Measurements from ENCODE around the gene ERN1. TPM values are rescaled to one million over a fixed set of nuclear protein-coding genes. Genes with fewer than 3 reads are reported as not detected.

ERN1 gene
- total RNA-seq, 2 donors from 2014 or later, result 9.0 to 13.7 TPM

DNA sequence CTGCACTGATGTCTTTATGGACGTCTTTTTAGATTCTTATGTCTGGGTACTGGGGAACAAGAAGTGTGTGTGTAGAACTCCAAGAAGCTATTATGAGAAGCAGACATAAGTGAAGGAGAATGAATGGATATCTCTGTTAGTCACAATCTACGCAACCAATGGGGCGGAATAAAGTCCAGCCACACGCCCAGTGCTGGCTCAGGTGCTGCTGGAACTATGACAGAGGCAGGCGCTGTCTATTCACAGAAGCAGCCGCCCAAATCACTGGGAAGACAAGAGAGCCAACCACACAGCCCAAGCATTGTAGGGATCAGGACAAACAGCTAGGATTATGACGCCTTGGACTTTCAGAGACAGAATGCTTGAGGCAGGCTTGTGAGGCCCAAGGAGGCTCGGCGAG, 65.6 kb downstream of the ERN1 start:
- no peaks in the 10 kb centered on the region for H3K27me3 Mint-ChIP-seq (ENCODE audit: insufficient read depth)
- H3K36me3 ChIP-seq (ENCODE audit: control insufficient read depth, insufficient read depth, low read length), result peaks cover 9% of the 10 kb centered on the region

DNA sequence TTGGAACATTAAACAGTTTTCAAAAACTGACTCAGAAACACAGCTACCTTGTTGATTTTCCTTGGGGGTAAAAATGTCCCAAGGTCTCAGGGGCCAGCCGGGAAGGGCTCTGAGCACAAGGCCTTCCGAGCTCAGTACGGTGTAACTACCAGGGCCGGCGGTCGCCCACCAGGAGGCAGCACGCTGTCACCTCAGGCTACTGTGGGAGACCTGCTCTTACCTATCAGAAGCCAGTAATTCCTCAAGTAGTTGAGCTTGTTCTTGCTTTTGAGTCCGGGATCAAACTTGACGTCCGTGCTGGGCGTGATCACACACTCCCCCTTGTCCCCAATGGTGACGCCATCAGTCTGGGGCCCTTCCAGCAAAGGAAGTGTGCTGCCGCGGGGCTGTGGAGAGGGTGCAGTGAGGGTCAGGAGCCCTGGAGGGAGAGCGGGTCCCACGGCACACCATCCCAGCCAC, 66.1 kb downstream of the ERN1 start:
- H3K9ac ChIP-seq (ENCODE audit: extremely low read depth, low read length, poor library complexity, severe bottlenecking), result no peak overlapping the region
- peaks cover 31% of the 10 kb centered on the region for H3K36me3 Mint-ChIP-seq (ENCODE audit: low read depth)
- H3K36me3 ChIP-seq (ENCODE audit: control insufficient read depth, insufficient read depth, low read length), result peaks cover 8% of the 10 kb centered on the region
- 53 to 55% methylated on average over 15 to 16 of the region's 16 CpGs for WGBS, 2 experiments (ENCODE audit: insufficient coverage in 1 of 2, insufficient read length in 1 of 2)
- peak overlapping the region; percentile 65 for H3K27ac Mint-ChIP-seq
- peaks cover under 1% of the 10 kb centered on the region for H3K9me3 ChIP-seq (ENCODE audit: control insufficient read depth, low read length)
- TF ChIP-seq, protein P1, sequence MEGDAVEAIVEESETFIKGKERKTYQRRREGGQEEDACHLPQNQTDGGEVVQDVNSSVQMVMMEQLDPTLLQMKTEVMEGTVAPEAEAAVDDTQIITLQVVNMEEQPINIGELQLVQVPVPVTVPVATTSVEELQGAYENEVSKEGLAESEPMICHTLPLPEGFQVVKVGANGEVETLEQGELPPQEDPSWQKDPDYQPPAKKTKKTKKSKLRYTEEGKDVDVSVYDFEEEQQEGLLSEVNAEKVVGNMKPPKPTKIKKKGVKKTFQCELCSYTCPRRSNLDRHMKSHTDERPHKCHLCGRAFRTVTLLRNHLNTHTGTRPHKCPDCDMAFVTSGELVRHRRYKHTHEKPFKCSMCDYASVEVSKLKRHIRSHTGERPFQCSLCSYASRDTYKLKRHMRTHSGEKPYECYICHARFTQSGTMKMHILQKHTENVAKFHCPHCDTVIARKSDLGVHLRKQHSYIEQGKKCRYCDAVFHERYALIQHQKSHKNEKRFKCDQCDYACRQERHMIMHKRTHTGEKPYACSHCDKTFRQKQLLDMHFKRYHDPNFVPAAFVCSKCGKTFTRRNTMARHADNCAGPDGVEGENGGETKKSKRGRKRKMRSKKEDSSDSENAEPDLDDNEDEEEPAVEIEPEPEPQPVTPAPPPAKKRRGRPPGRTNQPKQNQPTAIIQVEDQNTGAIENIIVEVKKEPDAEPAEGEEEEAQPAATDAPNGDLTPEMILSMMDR (conservative IDR thresholded peaks at IDR 0.05), result peak; percentile 94
- peak overlapping the region; percentile 30 for H3K4me3 Mint-ChIP-seq
- no peaks in the 10 kb centered on the region for H3K27me3 ChIP-seq (ENCODE audit: control insufficient read depth, insufficient read depth, low read length, poor library complexity, severe bottlenecking)
- H3K27ac ChIP-seq (ENCODE audit: low read depth, low read length), result no peak overlapping the region
- H3K4me1 Mint-ChIP-seq, result peaks cover 4% of the 10 kb centered on the region
- peak; percentile 97 for DNase-seq
- H3K27me3 Mint-ChIP-seq (ENCODE audit: insufficient read depth), result no peaks in the 10 kb centered on the region
- no peak overlapping the region for H3K4me3 ChIP-seq (ENCODE audit: low read length)
- H3K9me3 Mint-ChIP-seq, result peaks cover 4% of the 10 kb centered on the region
- H3K4me1 ChIP-seq (ENCODE audit: control insufficient read depth, insufficient read depth, low read length), result no peaks in the 10 kb centered on the region

More for the DNA sequence above, 65.6 kb downstream of the ERN1 start:
- peaks cover 6% of the 10 kb centered on the region for H3K9me3 ChIP-seq (ENCODE audit: control insufficient read depth, low read length)
- no peak overlapping the region for H3K4me3 ChIP-seq (ENCODE audit: low read length)
- peak overlapping the region; percentile 65 for H3K27ac Mint-ChIP-seq
- H3K27ac ChIP-seq (ENCODE audit: low read depth, low read length), result no peak overlapping the region
- H3K9ac ChIP-seq (ENCODE audit: extremely low read depth, low read length, poor library complexity, severe bottlenecking), result no peak overlapping the region
- peaks cover 9% of the 10 kb centered on the region for H3K9me3 Mint-ChIP-seq
- no peaks in the 10 kb centered on the region for H3K27me3 ChIP-seq (ENCODE audit: control insufficient read depth, insufficient read depth, low read length, poor library complexity, severe bottlenecking)
- H3K4me1 ChIP-seq (ENCODE audit: control insufficient read depth, insufficient read depth, low read length), result no peaks in the 10 kb centered on the region
- TF ChIP-seq, protein P1 (conservative IDR thresholded peaks at IDR 0.05), result no peak
- H3K36me3 Mint-ChIP-seq (ENCODE audit: low read depth), result peaks cover 32% of the 10 kb centered on the region
- peak overlapping the region; percentile 30 for H3K4me3 Mint-ChIP-seq
- 95 to 100% methylated on average over 8 to 9 of the region's 9 CpGs for WGBS, 2 experiments (ENCODE audit: insufficient coverage in 1 of 2, insufficient read length in 1 of 2)
- peaks cover 4% of the 10 kb centered on the region for H3K4me1 Mint-ChIP-seq
- DNase-seq, result no peak

DNA sequence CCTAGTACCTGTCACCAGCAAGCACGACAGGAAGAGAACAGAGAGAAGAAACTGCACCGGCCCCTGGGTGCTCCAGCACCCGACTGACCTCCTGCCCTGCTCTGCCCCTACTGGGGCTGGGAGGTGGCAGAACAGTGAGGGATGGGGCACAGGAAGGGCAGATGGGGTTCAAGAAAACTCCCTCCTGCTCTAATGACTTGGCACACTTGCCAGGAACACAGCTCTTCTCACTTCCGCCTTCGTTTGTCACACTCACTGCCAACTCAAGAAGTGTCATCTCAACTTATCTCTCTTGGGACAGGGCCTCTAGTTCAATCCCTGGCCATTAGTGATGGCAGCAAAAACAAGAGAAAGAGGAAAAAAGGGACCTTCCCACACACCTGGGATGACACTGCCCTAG, 66.9 kb downstream of the ERN1 start:
- H3K36me3 Mint-ChIP-seq (ENCODE audit: low read depth), result peaks cover 27% of the 10 kb centered on the region
- H3K9me3 Mint-ChIP-seq, result no peaks in the 10 kb centered on the region
- WGBS, 2 experiments (ENCODE audit: insufficient coverage in 1 of 2, insufficient read length in 1 of 2), result 87 to 93% methylated on average over 3 to 5 of the region's 5 CpGs
- Histone ChIP-seq H3K4me3 (ENCODE audit: low read length) (no peak overlapping the region), H3K36me3 (ENCODE audit: control insufficient read depth, insufficient read depth, low read length) (peaks cover under 1% of the 10 kb centered on the region), H3K9me3 (ENCODE audit: control insufficient read depth, low read length) (no peaks in the 10 kb centered on the region), H3K27me3 (ENCODE audit: control insufficient read depth, insufficient read depth, low read length, poor library complexity, severe bottlenecking) (no peaks in the 10 kb centered on the region), H3K9ac (ENCODE audit: extremely low read depth, low read length, poor library complexity, severe bottlenecking) (no peak overlapping the region), H3K27ac (ENCODE audit: low read depth, low read length) (no peak overlapping the region), H3K4me1 (ENCODE audit: control insufficient read depth, insufficient read depth, low read length) (no peaks in the 10 kb centered on the region)
- no peaks in the 10 kb centered on the region for H3K27me3 Mint-ChIP-seq (ENCODE audit: insufficient read depth)
- no peak overlapping the region for H3K27ac Mint-ChIP-seq
- TF ChIP-seq, protein P1 (conservative IDR thresholded peaks at IDR 0.05), result no peak
- no peak overlapping the region for H3K4me3 Mint-ChIP-seq
- DNase-seq, result no peak
- H3K4me1 Mint-ChIP-seq, result peaks cover 4% of the 10 kb centered on the region
